Transverse colon (tissue), 4 donors: Measurements from ENCODE around the gene MAB21L3. TPM values are rescaled to one million over a fixed set of nuclear protein-coding genes. Genes with fewer than 3 reads are reported as not detected.

ENCODE experiments used
- DNase-seq: peaks from one replicate; pipeline ENCODE4 v3.0.0-alpha.2; 2019
- H3K27ac ChIP-seq, 4 donors: fragments of 200-600 bp; sonication (generic); 2 replicates each; pipeline ENCODE4 v1.5.1; 2016 to 2018; ENCODE audit warnings: inconsistent platforms in 4 of 4
- H3K27me3 ChIP-seq: fragments of 200-600 bp; sonication (generic); 2 replicates; pipeline ENCODE4 v1.5.1; 2017; ENCODE audit warnings: inconsistent platforms
- H3K36me3 ChIP-seq, 4 donors: fragments of 200-600 bp; sonication (generic); 2 replicates each; pipeline ENCODE4 v1.5.1; 2017 to 2019; ENCODE audit warnings: inconsistent platforms in 4 of 4
- H3K4me1 ChIP-seq, 4 donors: fragments of 200-600 bp; sonication (generic); 2 replicates each; pipeline ENCODE4 v1.5.1; 2017 to 2020; ENCODE audit warnings: inconsistent platforms in 4 of 4
- H3K4me3 ChIP-seq, 4 donors: fragments of 200-600 bp; sonication (generic); 1 replicate in 1 of 4; 2 replicates in 3 of 4; pipeline versions ENCODE4 v1.5.1 to v1.6.1; 2017 to 2019; ENCODE audit warnings: inconsistent platforms in 4 of 4
- H3K9me3 ChIP-seq, 2 donors: fragments of 200-600 bp; sonication (generic); 2 replicates each; pipeline ENCODE4 v1.5.1; 2017 to 2019; ENCODE audit warnings: inconsistent platforms in 2 of 2
- EP300 ChIP-seq: sonication (generic); formaldehyde crosslinking; IDR thresholded peaks from one replicate; pipeline ENCODE4 v1.6.1; 2017; ENCODE audit warnings: antibody characterized with exemption, low read depth
- POLR2A ChIP-seq: fragments of 450-650 bp; IDR thresholded peaks from one replicate; pipeline ENCODE4 v1.6.1; 2016; ENCODE audit warnings: antibody characterized with exemption, mild to moderate bottlenecking, moderate library complexity
- POLR2AphosphoS5 ChIP-seq, 3 donors: sonication (generic); formaldehyde crosslinking; IDR thresholded peaks; one replicate each; pipeline ENCODE4 v1.6.1; 2016; ENCODE audit warnings: antibody characterized with exemption in 3 of 3
- WGBS, 2 donors: methylation state at CpG; one replicate each; pipeline ENCODE4 v1.1.5; 2018; ENCODE audit warnings: low coverage in 1 of 2; 5-methylcytosine and 5-hydroxymethylcytosine counted together
- in situ Hi-C, 4 donors: fragments of 200-750 bp; cut with MboI; loops; one replicate each; pipeline versions ENCODE4 v1.15.0 to v1.15.1; 2017; ENCODE audit warnings: low sequenced_read_pairs in 3 of 4, low pct_ligation_motif_present in 1 of 4, low pct_unique_long_range_greater_than_20kb in 1 of 4
- intact Hi-C: fragments of 100-400 bp; cut with DNase I; formaldehyde crosslinking; loops from one replicate; pipeline ENCODE4 v1.15.1; 2023; ENCODE audit warnings: low total_unique reads
- total RNA-seq, 4 donors: library from RNA; depleted of rRNA; stranded (reverse); fragments of >200 nt; gene quantifications; one replicate each; pipeline ENCODE4 v1.1.0, GENCODE V29; 2016
- TF ChIP-seq, protein P1 (sequence below), 5 experiments: fragments of 200-600 bp in 3 of 5; fragments of 450-650 bp in 2 of 5; sonication (generic) in 3 of 5; IDR thresholded peaks; 1 replicate in 2 of 5; 2 replicates in 3 of 5; pipeline ENCODE4 v1.5.1; 2016 to 2017; ENCODE audit warnings: antibody characterized with exemption in 5 of 5, inconsistent platforms in 3 of 5, mild to moderate bottlenecking in 2 of 5, moderate library complexity in 1 of 5

The MAB21L3 gene
- total RNA-seq, 4 donors from 2014 or later, result 0.20 to 9.4 (median 4.8) TPM

DNA sequence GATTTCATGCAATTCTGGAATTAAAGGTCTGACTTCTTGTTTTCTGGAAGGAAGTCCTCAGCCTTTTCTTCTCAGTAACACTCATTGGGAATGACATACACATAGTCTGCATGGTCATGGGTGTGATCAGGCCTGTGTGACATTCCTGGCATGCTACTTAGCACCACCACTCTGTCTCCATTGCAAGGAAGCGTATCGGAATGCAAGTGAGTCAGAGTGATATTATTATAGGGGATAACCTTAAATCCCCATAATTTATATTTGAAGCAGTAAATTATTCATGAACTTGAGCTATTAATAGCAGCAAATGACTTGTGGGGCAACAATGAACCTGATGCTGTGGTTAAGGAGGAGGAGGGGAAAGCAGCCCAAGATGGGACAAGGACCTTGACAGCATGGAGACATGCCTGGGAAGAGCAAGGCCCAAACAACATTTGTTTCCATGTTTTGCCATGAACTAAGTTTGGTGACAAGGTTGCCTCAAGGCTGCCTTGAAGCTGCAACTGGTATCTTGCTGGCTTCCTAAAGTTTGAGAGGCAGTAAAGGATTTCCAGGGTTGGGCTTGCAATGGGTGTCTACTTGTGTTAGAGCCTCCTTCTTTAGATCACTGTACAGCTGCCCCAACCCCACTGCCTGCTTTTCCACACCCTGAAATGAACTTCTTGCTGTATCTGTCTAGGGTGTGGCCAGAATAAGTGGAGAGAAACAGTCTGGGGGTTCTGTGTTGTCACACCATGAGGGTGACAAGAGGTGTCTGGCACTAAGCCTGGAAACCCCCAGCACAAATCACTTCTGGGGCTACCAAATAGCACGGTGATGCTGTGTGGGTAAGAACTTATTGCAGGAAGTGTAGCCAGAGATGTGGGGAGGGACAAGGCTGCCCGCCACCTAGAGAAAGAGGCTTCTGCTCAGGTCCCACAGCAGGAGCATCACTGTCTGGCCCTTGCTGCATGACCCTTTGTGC, 4.6 kb downstream of the MAB21L3 start:
- Histone ChIP-seq H3K4me1 (peaks cover 0 to 22% (median 10%) of the 10 kb centered on the region in 4 donors), H3K9me3 (no peaks in the 10 kb centered on the region), H3K27ac (no peak overlapping the region), H3K4me3 (no peak overlapping the region), H3K36me3 (no peaks in the 10 kb centered on the region), H3K27me3 (no peaks in the 10 kb centered on the region)
- WGBS, 2 donors, result 89 to 91% methylated on average over 3 to 4 of the region's 4 CpGs
- DNase-seq, result no peak
- in situ Hi-C loops (no loop called here), intact Hi-C loops (no loop called here)
- TF ChIP-seq, protein P1, sequence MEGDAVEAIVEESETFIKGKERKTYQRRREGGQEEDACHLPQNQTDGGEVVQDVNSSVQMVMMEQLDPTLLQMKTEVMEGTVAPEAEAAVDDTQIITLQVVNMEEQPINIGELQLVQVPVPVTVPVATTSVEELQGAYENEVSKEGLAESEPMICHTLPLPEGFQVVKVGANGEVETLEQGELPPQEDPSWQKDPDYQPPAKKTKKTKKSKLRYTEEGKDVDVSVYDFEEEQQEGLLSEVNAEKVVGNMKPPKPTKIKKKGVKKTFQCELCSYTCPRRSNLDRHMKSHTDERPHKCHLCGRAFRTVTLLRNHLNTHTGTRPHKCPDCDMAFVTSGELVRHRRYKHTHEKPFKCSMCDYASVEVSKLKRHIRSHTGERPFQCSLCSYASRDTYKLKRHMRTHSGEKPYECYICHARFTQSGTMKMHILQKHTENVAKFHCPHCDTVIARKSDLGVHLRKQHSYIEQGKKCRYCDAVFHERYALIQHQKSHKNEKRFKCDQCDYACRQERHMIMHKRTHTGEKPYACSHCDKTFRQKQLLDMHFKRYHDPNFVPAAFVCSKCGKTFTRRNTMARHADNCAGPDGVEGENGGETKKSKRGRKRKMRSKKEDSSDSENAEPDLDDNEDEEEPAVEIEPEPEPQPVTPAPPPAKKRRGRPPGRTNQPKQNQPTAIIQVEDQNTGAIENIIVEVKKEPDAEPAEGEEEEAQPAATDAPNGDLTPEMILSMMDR (IDR thresholded peaks at IDR 0.05), result no peak
- TF ChIP-seq EP300, result no peak
- no peak for TF ChIP-seq POLR2AphosphoS5 (IDR thresholded peaks at IDR 0.05)
- no peak for TF ChIP-seq POLR2A

DNA sequence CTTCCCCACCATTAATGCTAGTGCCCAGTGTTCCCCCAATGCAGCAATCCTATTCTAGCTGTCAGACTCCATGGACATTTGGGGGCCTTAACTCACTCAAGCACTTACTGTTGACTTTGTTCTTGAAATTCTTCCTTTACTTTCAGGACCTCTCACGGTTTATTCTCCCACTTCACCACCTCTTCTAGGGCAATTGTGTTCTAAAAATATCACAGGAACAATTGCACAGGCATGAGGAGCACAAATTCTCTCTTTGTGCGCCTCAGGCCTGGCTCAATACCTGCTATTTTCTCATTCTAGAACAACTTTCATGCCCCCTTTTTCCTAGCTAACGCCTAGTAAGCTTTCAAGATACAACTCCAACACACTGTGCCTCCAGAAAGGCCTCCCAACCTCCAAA, 7.3 kb downstream of the MAB21L3 start:
- no peaks in the 10 kb centered on the region for H3K9me3 ChIP-seq
- peaks cover 0 to 13% (median 7%) of the 10 kb centered on the region in 4 donors for H3K4me1 ChIP-seq
- no peak overlapping the region for H3K27ac ChIP-seq
- DNase-seq, result no peak
- TF ChIP-seq EP300 (no peak), POLR2A (no peak), POLR2AphosphoS5 (IDR thresholded peaks at IDR 0.05) (no peak)
- TF ChIP-seq, protein P1 (IDR thresholded peaks at IDR 0.05), result no peak
- intact Hi-C loops (no loop called here), in situ Hi-C loops (no loop called here)
- WGBS, 2 donors, result 77 to 89% methylated on average over 3 of the region's 3 CpGs
- no peak overlapping the region for H3K4me3 ChIP-seq
- no peaks in the 10 kb centered on the region for H3K27me3 ChIP-seq
- no peaks in the 10 kb centered on the region for H3K36me3 ChIP-seq

GRCh38 chr1:116119876-116120275, 8.7 kb downstream of the MAB21L3 start:
- Histone ChIP-seq H3K9me3 (no peaks in the 10 kb centered on the region), H3K4me1 (peaks cover 0 to 19% (median 13%) of the 10 kb centered on the region in 4 donors), H3K27ac (no peak overlapping the region), H3K36me3 (no peaks in the 10 kb centered on the region), H3K4me3 (no peak overlapping the region), H3K27me3 (no peaks in the 10 kb centered on the region)
- intact Hi-C loops, result no loop called here
- DNase-seq, result no peak
- WGBS, 2 donors, result 81 to 83% methylated on average over 3 of the region's 3 CpGs
- TF ChIP-seq, protein P1 (IDR thresholded peaks at IDR 0.05), result no peak
- no peak for TF ChIP-seq POLR2A
- no peak for TF ChIP-seq POLR2AphosphoS5 (IDR thresholded peaks at IDR 0.05)
- no peak for TF ChIP-seq EP300
- in situ Hi-C loops, result no loop called here

GRCh38 chr1:116122955-116123757, 12.0 kb downstream of the MAB21L3 start:
- Histone ChIP-seq H3K36me3 (no peaks in the 10 kb centered on the region), H3K4me3 (peak overlapping the region in 1 of 4 donors; percentile 32), H3K27ac (peak overlapping the region; percentile 82 to 89 (median 86)), H3K9me3 (no peaks in the 10 kb centered on the region), H3K27me3 (no peaks in the 10 kb centered on the region), H3K4me1 (peaks cover 0 to 32% (median 17%) of the 10 kb centered on the region in 4 donors)
- peak in 1 of 3 donors; percentile 26 for TF ChIP-seq POLR2AphosphoS5 (IDR thresholded peaks at IDR 0.05)
- TF ChIP-seq POLR2A, result no peak
- 32 to 47% methylated on average over 5 to 8 of the region's 8 CpGs for WGBS, 2 donors
- peak; percentile 68 for DNase-seq
- intact Hi-C loops (no loop called here), in situ Hi-C loops (no loop called here)
